Activated B cell treated with CpG ODN at 0.5 μM for 24 hours (primary cell): ENCODE data around the gene GNG3. TPM values are rescaled to one million over a fixed set of nuclear protein-coding genes. Genes with fewer than 3 reads are reported as not detected.

Source experiments
- ATAC-seq: fragments of 200-7000 bp; cut with Tn5 transposase; one replicate; pipeline ENCODE4 v1.10.0; 2021; ENCODE audit warnings: low read depth, mild to moderate bottlenecking, moderate library complexity
- CTCF ChIA-PET: fragments of 350-600 bp; sonication (Branson Sonifier 250); formaldehyde crosslinking; loops from one replicate; lab custom pipeline; 2021; ENCODE audit warnings: antibody characterized with exemption; lab: Charles Lee
- POLR2A ChIA-PET: fragments of 350-600 bp; sonication (Branson Sonifier 250); formaldehyde crosslinking; loops from one replicate; lab custom pipeline; 2021; ENCODE audit warnings: antibody characterized with exemption; lab: Charles Lee
- DNase-seq: peaks from one replicate; pipeline ENCODE4 v3.0.0; 2022
- H3K27ac Mint-ChIP-seq: one replicate; pipeline ENCODE4 v1.8.0; 2020; ENCODE audit warnings: mixed read lengths
- H3K27me3 Mint-ChIP-seq: one replicate; pipeline ENCODE4 v1.8.0; 2021; ENCODE audit warnings: mixed read lengths
- H3K36me3 Mint-ChIP-seq: one replicate; pipeline ENCODE4 v1.8.0; 2021; ENCODE audit warnings: low read depth, mixed read lengths
- H3K4me1 Mint-ChIP-seq: one replicate; pipeline ENCODE4 v1.8.0; 2021; ENCODE audit warnings: mixed read lengths
- H3K4me3 Mint-ChIP-seq: one replicate; pipeline ENCODE4 v1.8.0; 2020; ENCODE audit warnings: mild to moderate bottlenecking, mixed read lengths
- H3K9me3 Mint-ChIP-seq: one replicate; pipeline ENCODE4 v1.8.0; 2020; ENCODE audit warnings: mixed read lengths
- CTCF ChIP-seq: fragments of 200-600 bp; IDR thresholded peaks from one replicate; pipeline ENCODE4 v1.8.0; 2022; ENCODE audit warnings: antibody characterized with exemption, mild to moderate bottlenecking
- intact Hi-C: fragments of 100-400 bp; cut with micrococcal nuclease; formaldehyde crosslinking; loops from one replicate; pipeline ENCODE4 v1.15.1; 2024
- total RNA-seq: library from RNA; stranded (reverse); gene quantifications from 2 replicates; pipeline ENCODE4 v1.2.3, GENCODE V29; 2022

Gene GNG3
- total RNA-seq, 1 donor from 2014 or later, result 1.8 TPM

- ChIA-PET POLR2A (interaction anchor here (0.6 to 5.1 kb wide), 60 partner anchors 8 to 1558 kb away, joined by 3 to 193 read pairs (median 5); partner anchors contain the start of genes B3GAT3, BSCL2, C11orf98 and CSKMT), CTCF (interaction anchor here (1.2 to 2.4 kb wide), 7 partner anchors 18 to 127 kb away, joined by 3 to 13 read pairs (median 4); partner anchors contain the start of genes HNRNPUL2 and SLC3A2)
- Mint-ChIP-seq H3K4me3 (peak within 1 kb of the TSS; percentile 97), H3K9me3 (no peaks in the 10 kb centered on the region), H3K36me3 (peaks cover 25% of the 10 kb centered on the region), H3K4me1 (peaks cover 22% of the 10 kb centered on the region), H3K27ac (peak within 1 kb of the TSS; percentile 99), H3K27me3 (no peaks in the 10 kb centered on the region)
- intact Hi-C loops, result loop anchor here (1.0 to 5.0 kb wide), 7 partner anchors 7 to 632 kb away; partner anchors contain the start of genes EEF1G, INCENP, POLR2G and TAF6L
- no peak for TF ChIP-seq CTCF
- ATAC-seq (peak; percentile 93), DNase-seq (peak; percentile 91)
These were observed 46.5 kb downstream of the GNG3 start, which contains the start of gene ZBTB3 for GRCh38 chr11:62753736-62754603. ZBTB3 (minus strand) TSS chr11:62754160; CDS start chr11:62753664, 496 bp downstream.

- ChIA-PET CTCF (interaction anchor here (2.0 to 2.1 kb wide), 2 partner anchors 17 to 31 kb away, joined by 7 to 13 read pairs; no protein-coding TSS in a partner anchor), POLR2A (interaction anchor here (0.8 to 5.1 kb wide), 12 partner anchors 14 to 164 kb away, joined by 3 to 193 read pairs (median 40); partner anchors contain the start of genes BSCL2, C11orf98, CSKMT and GANAB)
- intact Hi-C loops, result no loop called here
- TF ChIP-seq CTCF, result no peak
- Mint-ChIP-seq H3K4me1 (peaks cover 19% of the 10 kb centered on the region), H3K9me3 (no peaks in the 10 kb centered on the region), H3K36me3 (peaks cover 18% of the 10 kb centered on the region), H3K4me3 (peak overlapping the region; percentile 51), H3K27me3 (no peaks in the 10 kb centered on the region), H3K27ac (peak overlapping the region; percentile 4)
- ATAC-seq (no peak), DNase-seq (no peak)
These were observed 47.7 kb downstream of the GNG3 start for GRCh38 chr11:62755086-62755615.

- Mint-ChIP-seq H3K36me3 (peaks cover 21% of the 10 kb centered on the region), H3K4me1 (peaks cover 29% of the 10 kb centered on the region), H3K27ac (no peak overlapping the region), H3K27me3 (no peaks in the 10 kb centered on the region), H3K9me3 (no peaks in the 10 kb centered on the region), H3K4me3 (no peak overlapping the region)
- ChIA-PET POLR2A (interaction anchor here (1.2 to 1.6 kb wide), 4 partner anchors 19 to 166 kb away, joined by 3 to 6 read pairs (median 4); partner anchors contain the start of gene TUT1), CTCF (no interaction called here)
- intact Hi-C loops, result no loop called here
- no peak for ATAC-seq
- DNase-seq, result no peak
- TF ChIP-seq CTCF, result no peak
These were observed 50.6 kb downstream of the GNG3 start for GRCh38 chr11:62757846-62758788.

Other genes starting within 250 kb of the GNG3 start
- 246 and 248 TPM in 2 replicates for gene AHNAK, start 160.9 kb upstream of the GNG3 start, total RNA-seq
- 2,373 and 2,524 TPM in 2 replicates for gene EEF1G, start 133.8 kb upstream of the GNG3 start, total RNA-seq
- 27.8 and 30.9 TPM in 2 replicates for gene TUT1, start 116.2 kb upstream of the GNG3 start, total RNA-seq
- 170 and 175 TPM in 2 replicates for gene MTA2, start 105.8 kb upstream of the GNG3 start, total RNA-seq
- gene EML3, start 94.9 kb upstream of the GNG3 start, total RNA-seq, result 115 and 128 TPM in 2 replicates
- gene ROM1, start 94.4 kb upstream of the GNG3 start, total RNA-seq, result 0.89 and 2.6 TPM in 2 replicates
- 48.8 and 56.6 TPM in 2 replicates for gene B3GAT3, start 85.7 kb upstream of the GNG3 start, total RNA-seq
- gene GANAB, start 61.1 kb upstream of the GNG3 start, total RNA-seq, result 187 and 189 TPM in 2 replicates
- 24.9 and 27.6 TPM in 2 replicates for gene INTS5, start 54.4 kb upstream of the GNG3 start, total RNA-seq
- gene C11orf98, start 42.5 kb upstream of the GNG3 start, total RNA-seq, result 107 and 120 TPM in 2 replicates
- gene CSKMT, start 42.4 kb upstream of the GNG3 start, total RNA-seq, result 50.5 and 52.1 TPM in 2 replicates
- 8.3 and 9.4 TPM in 2 replicates for gene UQCC3, start 36.0 kb upstream of the GNG3 start, total RNA-seq
- gene LBHD1, start 35.4 kb upstream of the GNG3 start, total RNA-seq, result 19.1 and 24.9 TPM in 2 replicates
- gene UBXN1, start 28.6 kb upstream of the GNG3 start, total RNA-seq, result 204 and 205 TPM in 2 replicates
- 0.13 and 0.17 TPM in 2 replicates for gene LRRN4CL, start 18.1 kb upstream of the GNG3 start, total RNA-seq
- gene BSCL2, start 252 bp upstream of the GNG3 start, total RNA-seq, result 18.6 and 27.8 TPM in 2 replicates
- gene HNRNPUL2, start 19.8 kb downstream of the GNG3 start, total RNA-seq, result 58.2 and 63.9 TPM in 2 replicates
- 35.5 and 44.0 TPM in 2 replicates for gene TTC9C, start 20.8 kb downstream of the GNG3 start, total RNA-seq
- gene ZBTB3, start 46.5 kb downstream of the GNG3 start, total RNA-seq, result 17.6 and 19.9 TPM in 2 replicates
- 109 and 116 TPM in 2 replicates for gene POLR2G, start 53.9 kb downstream of the GNG3 start, total RNA-seq
- gene TAF6L, start 63.7 kb downstream of the GNG3 start, total RNA-seq, result 32.9 and 38.6 TPM in 2 replicates
- 34.9 and 47.7 TPM in 2 replicates for gene TMEM179B, start 79.7 kb downstream of the GNG3 start, total RNA-seq
- gene TMEM223, start 84.3 kb downstream of the GNG3 start, total RNA-seq, result 13.0 and 15.0 TPM in 2 replicates
- 89.1 and 91.6 TPM in 2 replicates for gene NXF1, start 97.8 kb downstream of the GNG3 start, total RNA-seq
- 58.4 and 71.5 TPM in 2 replicates for gene STX5, start 124.4 kb downstream of the GNG3 start, total RNA-seq
- 0.55 TPM in 1 of 2 replicates, not detected in the other for gene TEX54, start 125.2 kb downstream of the GNG3 start, total RNA-seq
- gene WDR74, start 131.9 kb downstream of the GNG3 start, total RNA-seq, result 95.9 and 124 TPM in 2 replicates
- gene SLC3A2, start 173.2 kb downstream of the GNG3 start, total RNA-seq, result 270 and 274 TPM in 2 replicates
- not detected in 2 replicates for gene CHRM1, start 213.7 kb downstream of the GNG3 start, total RNA-seq